Ovary (tissue), 3 donors: ENCODE results near the gene RGL3.

Experiments used
- EP300 ChIP-seq: sonication (generic); formaldehyde crosslinking; IDR thresholded peaks from one replicate; pipeline ENCODE4 v1.6.1; 2017; ENCODE audit warnings: antibody characterized with exemption
- TF ChIP-seq, protein P1 (sequence below), 3 donors: fragments of 450-650 bp in 2 of 3; fragments of 200-600 bp in 1 of 3; IDR thresholded peaks; one replicate each; pipeline versions ENCODE4 v1.5.1 to v1.8.0; 2016 to 2022; ENCODE audit warnings: antibody characterized with exemption in 3 of 3, mild to moderate bottlenecking in 1 of 3
- donor health status: DM: no; HTN: no; CAD: no.

DNA sequence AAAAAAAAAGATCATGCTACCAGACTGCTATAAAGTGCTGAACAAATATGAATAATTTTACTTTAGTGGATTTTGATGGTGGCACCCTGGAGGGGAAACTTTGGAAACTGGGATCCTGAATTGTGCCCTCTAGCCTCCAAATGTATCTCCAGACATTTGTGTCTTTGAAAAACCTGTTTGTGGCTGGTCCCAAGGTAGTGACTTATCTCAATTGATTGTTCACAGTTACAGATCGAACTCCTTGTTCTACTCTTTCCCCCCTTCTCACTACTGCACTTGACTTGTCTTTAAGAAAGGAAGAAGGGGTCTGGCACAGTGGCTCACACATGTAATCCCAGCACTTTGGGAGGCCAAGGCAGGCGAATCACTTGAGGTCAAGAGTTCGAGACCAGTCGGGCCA, 10.5 kb downstream of the RGL3 start:
- no peak for TF ChIP-seq EP300
- TF ChIP-seq, protein P1, sequence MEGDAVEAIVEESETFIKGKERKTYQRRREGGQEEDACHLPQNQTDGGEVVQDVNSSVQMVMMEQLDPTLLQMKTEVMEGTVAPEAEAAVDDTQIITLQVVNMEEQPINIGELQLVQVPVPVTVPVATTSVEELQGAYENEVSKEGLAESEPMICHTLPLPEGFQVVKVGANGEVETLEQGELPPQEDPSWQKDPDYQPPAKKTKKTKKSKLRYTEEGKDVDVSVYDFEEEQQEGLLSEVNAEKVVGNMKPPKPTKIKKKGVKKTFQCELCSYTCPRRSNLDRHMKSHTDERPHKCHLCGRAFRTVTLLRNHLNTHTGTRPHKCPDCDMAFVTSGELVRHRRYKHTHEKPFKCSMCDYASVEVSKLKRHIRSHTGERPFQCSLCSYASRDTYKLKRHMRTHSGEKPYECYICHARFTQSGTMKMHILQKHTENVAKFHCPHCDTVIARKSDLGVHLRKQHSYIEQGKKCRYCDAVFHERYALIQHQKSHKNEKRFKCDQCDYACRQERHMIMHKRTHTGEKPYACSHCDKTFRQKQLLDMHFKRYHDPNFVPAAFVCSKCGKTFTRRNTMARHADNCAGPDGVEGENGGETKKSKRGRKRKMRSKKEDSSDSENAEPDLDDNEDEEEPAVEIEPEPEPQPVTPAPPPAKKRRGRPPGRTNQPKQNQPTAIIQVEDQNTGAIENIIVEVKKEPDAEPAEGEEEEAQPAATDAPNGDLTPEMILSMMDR (IDR thresholded peaks at IDR 0.05) = no peak
